Upper lobe of right lung (tissue), 1 donor: ENCODE measurements around the gene SULT1C4. TPM values are rescaled to one million over a fixed set of nuclear protein-coding genes. Genes with fewer than 3 reads are reported as not detected.
"Not testable (repeated sequence)": the region's sequence is repeated elsewhere in the genome, so short reads cannot be mapped to it uniquely, and the experiment has no call there.

Source experiments
- ATAC-seq: fragments of 200-7000 bp; cut with Tn5 transposase; one replicate; pipeline ENCODE4 v1.9.1; 2020; ENCODE audit warnings: mild to moderate bottlenecking, moderate library complexity
- DNase-seq: peaks from one replicate; pipeline ENCODE4 v3.0.0-alpha.2; 2020
- H3K27ac ChIP-seq: fragments of 200-600 bp; one replicate; pipeline ENCODE4 v1.8.0; 2022
- H3K27me3 ChIP-seq: fragments of 200-600 bp; one replicate; pipeline ENCODE4 v1.8.0; 2022; ENCODE audit warnings: mild to moderate bottlenecking
- H3K36me3 ChIP-seq: fragments of 200-600 bp; one replicate; pipeline ENCODE4 v1.8.0; 2022
- H3K4me1 ChIP-seq: fragments of 200-600 bp; one replicate; pipeline ENCODE4 v1.8.0; 2022
- H3K4me3 ChIP-seq: fragments of 200-600 bp; one replicate; pipeline ENCODE4 v1.8.0; 2022; ENCODE audit warnings: mild to moderate bottlenecking
- H3K9me3 ChIP-seq: fragments of 200-600 bp; one replicate; pipeline ENCODE4 v1.8.0; 2022
- intact Hi-C: fragments of 100-400 bp; cut with DNase I; formaldehyde crosslinking; loops from one replicate; pipeline ENCODE4 v1.11.0; 2022
- total RNA-seq: library from RNA; stranded (reverse); fragmentation: NEBNext Ultra II Directional; extraction: Animal tissue kit (Norgen Biotek cat#: 25700); gene quantifications from one replicate; pipeline ENCODE4 v1.2.1, GENCODE V29; 2021
- TF ChIP-seq, protein P1 (sequence below): fragments of 200-600 bp; IDR thresholded peaks from one replicate; pipeline ENCODE4 v1.8.0; 2022; ENCODE audit warnings: antibody characterized with exemption
- donor health status: DM: no; HTN: yes; CAD: no; lungs with severe emphysema.

The SULT1C4 gene
- total RNA-seq, 1 donor from 2014 or later: 11.6 TPM

DNA sequence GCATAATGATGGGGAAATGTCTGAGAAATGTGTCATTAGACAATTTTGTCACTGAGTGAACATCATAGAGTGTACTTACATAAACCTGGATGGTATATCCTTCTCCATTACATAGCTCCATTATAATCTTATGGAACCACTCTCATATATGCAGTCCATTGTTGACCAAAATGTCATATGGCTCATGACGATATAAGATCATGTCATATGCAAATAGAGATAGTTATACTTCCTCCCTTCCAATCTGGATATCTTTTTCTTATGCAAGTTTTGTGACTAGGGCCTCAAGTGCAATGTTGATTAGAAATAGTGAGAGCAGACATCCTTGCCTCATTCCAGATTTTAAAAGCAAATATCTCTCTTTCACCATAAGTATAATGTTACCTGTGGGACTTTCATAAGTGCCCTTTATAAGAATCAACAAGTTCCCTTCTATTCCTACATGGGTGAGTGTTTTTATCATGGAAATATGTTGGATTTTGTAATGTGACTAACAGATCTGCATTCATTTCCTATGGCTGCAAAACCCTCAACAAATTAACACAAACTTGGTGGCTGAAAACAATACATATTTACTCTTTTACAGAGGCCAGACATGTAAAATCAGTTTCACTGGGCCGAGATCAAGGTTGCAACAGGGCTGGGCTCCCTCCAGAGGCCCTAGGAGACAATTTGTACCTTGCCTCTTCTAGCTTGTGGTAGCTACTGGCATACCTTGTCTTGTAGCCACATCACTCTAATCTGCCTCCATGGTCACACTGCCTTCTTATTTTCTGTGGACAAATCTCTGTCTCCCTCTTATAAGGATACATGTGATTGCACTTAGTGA lies 21.6 kb upstream of the SULT1C4 start:
- TF ChIP-seq, protein P1, sequence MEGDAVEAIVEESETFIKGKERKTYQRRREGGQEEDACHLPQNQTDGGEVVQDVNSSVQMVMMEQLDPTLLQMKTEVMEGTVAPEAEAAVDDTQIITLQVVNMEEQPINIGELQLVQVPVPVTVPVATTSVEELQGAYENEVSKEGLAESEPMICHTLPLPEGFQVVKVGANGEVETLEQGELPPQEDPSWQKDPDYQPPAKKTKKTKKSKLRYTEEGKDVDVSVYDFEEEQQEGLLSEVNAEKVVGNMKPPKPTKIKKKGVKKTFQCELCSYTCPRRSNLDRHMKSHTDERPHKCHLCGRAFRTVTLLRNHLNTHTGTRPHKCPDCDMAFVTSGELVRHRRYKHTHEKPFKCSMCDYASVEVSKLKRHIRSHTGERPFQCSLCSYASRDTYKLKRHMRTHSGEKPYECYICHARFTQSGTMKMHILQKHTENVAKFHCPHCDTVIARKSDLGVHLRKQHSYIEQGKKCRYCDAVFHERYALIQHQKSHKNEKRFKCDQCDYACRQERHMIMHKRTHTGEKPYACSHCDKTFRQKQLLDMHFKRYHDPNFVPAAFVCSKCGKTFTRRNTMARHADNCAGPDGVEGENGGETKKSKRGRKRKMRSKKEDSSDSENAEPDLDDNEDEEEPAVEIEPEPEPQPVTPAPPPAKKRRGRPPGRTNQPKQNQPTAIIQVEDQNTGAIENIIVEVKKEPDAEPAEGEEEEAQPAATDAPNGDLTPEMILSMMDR: no peak
- no peaks in the 10 kb centered on the region for H3K9me3 ChIP-seq

DNA sequence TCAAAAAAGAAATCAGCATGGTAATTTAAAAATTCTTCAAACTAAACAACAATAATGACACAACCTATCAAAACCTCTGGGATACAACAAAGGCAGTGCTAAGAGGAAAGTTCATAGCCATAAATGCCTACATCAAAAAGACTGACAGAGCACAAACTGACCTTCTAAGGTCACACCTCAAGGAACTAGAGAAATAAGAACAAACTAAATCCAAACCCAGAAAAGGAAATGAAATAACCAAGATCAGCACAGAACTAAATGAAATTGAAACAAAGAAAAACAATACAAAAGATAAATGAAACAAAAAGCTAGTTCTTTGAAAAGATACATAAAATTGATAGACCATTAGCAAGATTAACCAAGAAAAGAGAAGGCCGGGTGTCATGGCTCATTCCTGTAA lies 18.4 kb upstream of the SULT1C4 start:
- H3K4me3 ChIP-seq, DNase-seq, H3K36me3 ChIP-seq, H3K9me3 ChIP-seq, H3K4me1 ChIP-seq, H3K27ac ChIP-seq, H3K27me3 ChIP-seq, ATAC-seq: not testable (repeated sequence)
- intact Hi-C loops: loop anchor here (10.0 kb wide), 1 partner anchor 225 kb away; no protein-coding TSS in a partner anchor

More for the DNA sequence above, 21.6 kb upstream of the SULT1C4 start:
- ATAC-seq: no peak
- no peak for DNase-seq
- Histone ChIP-seq H3K4me3 (no peak overlapping the region), H3K27ac (no peak overlapping the region), H3K36me3 (no peaks in the 10 kb centered on the region), H3K27me3 (no peaks in the 10 kb centered on the region), H3K4me1 (no peaks in the 10 kb centered on the region)
- intact Hi-C loops: loop anchor here (10.0 kb wide), 1 partner anchor 229 kb away; no protein-coding TSS in a partner anchor

DNA sequence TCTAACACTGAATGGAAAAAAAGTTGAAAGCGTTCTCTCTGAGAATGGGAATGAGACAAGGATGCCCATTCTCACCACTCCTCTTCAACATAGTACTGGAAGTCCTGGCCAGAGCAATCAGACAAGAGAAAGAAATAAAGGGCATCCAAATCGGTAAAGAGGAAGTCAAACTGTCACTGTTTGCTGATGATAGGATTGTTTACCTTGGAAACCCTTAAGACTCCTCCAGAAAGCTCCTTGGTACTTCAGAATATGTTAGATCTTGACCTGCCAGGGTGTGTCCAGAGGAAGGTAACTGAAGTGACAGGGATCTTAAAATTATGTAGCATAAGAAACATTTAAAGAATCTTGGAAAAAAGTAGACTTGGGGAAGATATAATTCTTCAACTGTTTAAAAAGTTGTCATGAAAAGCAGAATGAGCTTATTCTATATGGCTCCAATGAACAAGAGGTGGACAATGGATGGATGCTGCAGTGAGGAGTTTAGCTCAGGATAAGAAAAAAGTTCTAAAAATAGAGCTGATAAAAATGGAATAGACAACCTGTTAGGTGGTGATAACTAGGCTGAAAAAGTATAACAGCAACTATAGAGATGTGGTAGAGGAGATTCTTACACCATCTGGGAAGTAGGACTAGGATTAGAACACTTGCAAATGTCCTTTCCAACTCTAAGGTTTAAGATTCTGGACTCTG lies 16.8 kb upstream of the SULT1C4 start:
- no peak overlapping the region for H3K27ac ChIP-seq
- intact Hi-C loops: no loop called here
- H3K4me3 ChIP-seq: no peak overlapping the region
- no peaks in the 10 kb centered on the region for H3K36me3 ChIP-seq
- TF ChIP-seq, protein P1: no peak
- no peaks in the 10 kb centered on the region for H3K27me3 ChIP-seq
- no peaks in the 10 kb centered on the region for H3K4me1 ChIP-seq
- DNase-seq (no peak), ATAC-seq (no peak)
- no peaks in the 10 kb centered on the region for H3K9me3 ChIP-seq

DNA sequence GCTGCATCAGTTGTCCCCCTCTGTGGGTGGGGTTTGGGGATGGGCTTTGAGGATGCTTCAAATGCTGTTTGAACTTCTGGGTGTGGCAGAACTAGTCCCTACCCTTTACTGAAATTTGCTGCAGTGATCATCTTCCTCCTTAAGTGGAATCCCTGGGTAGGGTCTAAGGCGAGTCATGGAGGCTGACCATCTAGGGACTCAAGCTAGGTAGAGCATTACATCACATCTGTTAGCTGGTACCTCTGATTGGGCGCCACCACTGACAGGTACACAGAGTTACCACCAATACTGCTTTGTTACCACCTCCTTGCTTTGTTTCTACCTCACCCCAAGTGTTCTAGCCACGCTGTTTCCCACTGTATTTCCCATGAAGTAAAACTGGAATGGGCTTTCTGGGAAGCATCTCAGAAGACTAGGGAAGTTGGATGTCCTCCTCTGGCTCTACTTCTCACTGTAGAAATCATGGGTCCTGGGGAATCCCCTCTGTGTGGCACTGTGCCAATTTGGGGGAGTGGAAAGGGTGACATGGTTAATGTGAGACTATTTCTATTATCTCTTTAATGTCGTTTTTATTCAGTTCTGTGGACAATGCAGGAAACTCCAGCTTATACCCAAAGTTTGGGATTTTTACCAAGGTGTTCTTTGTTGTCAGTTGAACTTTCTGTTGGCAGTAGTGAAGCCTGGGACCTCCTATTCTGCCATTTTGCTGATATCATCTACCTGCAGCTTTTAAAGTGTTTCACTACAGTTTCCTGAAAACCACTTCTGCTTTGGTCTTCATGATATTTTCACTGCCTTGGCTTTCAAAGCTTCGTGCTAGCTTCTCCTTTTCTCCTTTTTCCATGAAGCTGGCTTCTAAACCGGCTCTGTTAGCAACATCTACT lies 14.5 kb upstream of the SULT1C4 start:
- H3K36me3 ChIP-seq: no peaks in the 10 kb centered on the region
- H3K9me3 ChIP-seq: no peaks in the 10 kb centered on the region
- DNase-seq (no peak), ATAC-seq (no peak)
- no peaks in the 10 kb centered on the region for H3K4me1 ChIP-seq
- no peaks in the 10 kb centered on the region for H3K27me3 ChIP-seq
- H3K4me3 ChIP-seq: no peak overlapping the region
- TF ChIP-seq, protein P1: no peak
- no peak overlapping the region for H3K27ac ChIP-seq
- intact Hi-C loops: no loop called here

DNA sequence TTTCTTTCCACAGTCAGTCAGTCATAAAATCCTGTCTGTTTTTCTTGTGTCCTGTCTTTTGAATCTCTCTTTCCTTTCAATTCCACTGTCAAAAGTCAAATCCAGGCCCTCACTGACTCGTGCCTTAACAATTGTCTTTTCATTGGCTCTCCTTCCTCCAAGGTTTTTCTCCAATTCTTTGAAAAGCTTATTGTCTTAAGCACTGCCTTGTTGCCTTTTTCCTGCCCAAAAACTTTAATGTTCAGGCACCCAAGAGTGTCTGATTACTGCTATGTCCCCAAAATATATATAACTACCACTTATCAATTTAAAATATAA lies 13.9 kb upstream of the SULT1C4 start:
- TF ChIP-seq, protein P1: no peak
- intact Hi-C loops: no loop called here
- ATAC-seq: no peak

More for the DNA sequence above, 13.9 kb upstream of the SULT1C4 start:
- Histone ChIP-seq H3K36me3 (no peaks in the 10 kb centered on the region), H3K4me3 (no peak overlapping the region), H3K4me1 (no peaks in the 10 kb centered on the region), H3K27me3 (no peaks in the 10 kb centered on the region), H3K27ac (no peak overlapping the region), H3K9me3 (no peaks in the 10 kb centered on the region)
- DNase-seq: no peak
